A549 (cell line): ENCODE results near the gene ATP11A. TPM values are rescaled to one million over a fixed set of nuclear protein-coding genes. Genes with fewer than 3 reads are reported as not detected.

Experiments used
- ATAC-seq, 2 experiments: fragments of 200-7000 bp in 1 of 2; fragments of >200 bp in 1 of 2; cut with Nextera tagmentation in 1 of 2; cut with Tn5 transposase in 1 of 2; 3 replicates each; pipeline versions ENCODE4 v1.8.0 to v1.9.1; 2018 to 2020; ENCODE audit warnings: mild to moderate bottlenecking in 1 of 2, moderate library complexity in 1 of 2
- CTCF ChIA-PET: fragments of 300-600 bp; sonication (Branson Sonifier 250); formaldehyde crosslinking; extraction: SDS; loops from one replicate; lab custom pipeline; 2021; ENCODE audit warnings: antibody characterized with exemption, inconsistent platforms; lab: Yijun Ruan, JAX
- POLR2A ChIA-PET: fragments of 350-600 bp; formaldehyde crosslinking; extraction: SDS; loops from one replicate; lab custom pipeline; 2021; ENCODE audit warnings: antibody characterized with exemption, inconsistent platforms; lab: Yijun Ruan, JAX
- DNase-seq, 2 experiments: peaks; one replicate each; pipeline versions ENCODE4 v3.0.0 to v3.0.0-alpha.2; 2011 to 2016; ENCODE audit warnings: low read depth in 1 of 2, low spot score in 1 of 2
- FAIRE-seq: peaks from 2 replicates; lab custom pipeline; 2011; peaks lifted over from hg19 to GRCh38; lab: Jason Lieb, UNC
- H3K27ac ChIP-seq, 2 experiments: fragments of >200 bp; sonication (Bioruptor Twin); formaldehyde crosslinking; 3 replicates each; pipeline ENCODE4 v1.5.1; 2016 to 2017
- H3K4me1 ChIP-seq: fragments of >200 bp; sonication (Bioruptor Twin); formaldehyde crosslinking; 3 replicates; pipeline ENCODE4 v1.6.1; 2016
- H3K4me2 ChIP-seq: fragments of >200 bp; sonication (Bioruptor Twin); formaldehyde crosslinking; 3 replicates; pipeline ENCODE4 v1.6.1; 2016
- H3K4me3 ChIP-seq: fragments of >200 bp; sonication (Bioruptor Twin); formaldehyde crosslinking; 3 replicates; pipeline ENCODE4 v1.5.1; 2016
- H3K9me3 ChIP-seq: fragments of >200 bp; sonication (Bioruptor Twin); formaldehyde crosslinking; 3 replicates; pipeline ENCODE4 v1.6.1; 2016
- BHLHE40 ChIP-seq: IDR thresholded peaks from 2 replicates; pipeline ENCODE4 v1.6.1; 2012; ENCODE audit warnings: low read depth, low read length, inconsistent platforms
- CBX8 ChIP-seq: fragments of 200-600 bp; sonication (generic); IDR thresholded peaks from 2 replicates; pipeline ENCODE4 v1.6.1; 2016
- CHD2 ChIP-seq: fragments of 150-350 bp; IDR thresholded peaks from 2 replicates; pipeline ENCODE4 v1.6.1; 2014; ENCODE audit warnings: low read length; ENCODE audit not compliant: partially characterized antibody
- EHMT2 ChIP-seq: fragments of 200-600 bp; sonication (generic); IDR thresholded peaks from 2 replicates; pipeline ENCODE4 v1.6.1; 2016; ENCODE audit warnings: antibody characterized with exemption, low read depth, mild to moderate bottlenecking, moderate library complexity
- ELK1 ChIP-seq: fragments of 150-350 bp; IDR thresholded peaks from 2 replicates; pipeline ENCODE4 v1.6.1; 2014; ENCODE audit warnings: low read depth, mild to moderate bottlenecking, low read length
- FOSB ChIP-seq: fragments of 250-450 bp; sonication (Bioruptor Pico); IDR thresholded peaks from 2 replicates; pipeline ENCODE4 v1.5.0; 2020; ENCODE audit warnings: mild to moderate bottlenecking, moderate library complexity
- FOXS1 ChIP-seq: fragments of 250-450 bp; sonication (Bioruptor Pico); IDR thresholded peaks from 2 replicates; pipeline ENCODE4 v1.5.0; 2020; ENCODE audit warnings: mild to moderate bottlenecking, moderate library complexity
- HDAC2 ChIP-seq: fragments of 200-600 bp; sonication (generic); IDR thresholded peaks from 2 replicates; pipeline ENCODE4 v1.6.1; 2016
- HOXA7 ChIP-seq: fragments of 250-450 bp; sonication (Bioruptor Pico); IDR thresholded peaks from 2 replicates; pipeline ENCODE4 v1.5.0; 2020; ENCODE audit warnings: mild to moderate bottlenecking, moderate library complexity
- JUNB ChIP-seq: fragments of >200 bp; sonication (Bioruptor Twin); formaldehyde crosslinking; IDR thresholded peaks from 2 replicates; pipeline ENCODE4 v1.6.1; 2016
- KDM5A ChIP-seq: fragments of 200-600 bp; sonication (generic); IDR thresholded peaks from 2 replicates; pipeline ENCODE4 v1.6.1; 2016; ENCODE audit warnings: antibody characterized with exemption, mild to moderate bottlenecking
- MAFK ChIP-seq: fragments of 450-650 bp; IDR thresholded peaks from 2 replicates; pipeline ENCODE4 v1.6.1; 2014; ENCODE audit not compliant: partially characterized antibody
- MYC ChIP-seq: IDR thresholded peaks from 2 replicates; pipeline ENCODE4 v1.6.1; 2012; ENCODE audit warnings: mild to moderate bottlenecking, inconsistent platforms, low read length, improper control_type of control experiment, borderline replicate concordance
- NPAS2 ChIP-seq: fragments of 250-450 bp; sonication (Bioruptor Pico); IDR thresholded peaks from 2 replicates; pipeline ENCODE4 v1.8.0; 2022; ENCODE audit warnings: mild to moderate bottlenecking, moderate library complexity, borderline replicate concordance
- PHF8 ChIP-seq: fragments of 200-600 bp; sonication (generic); IDR thresholded peaks from 2 replicates; pipeline ENCODE4 v1.6.1; 2016; ENCODE audit warnings: low read depth, mild to moderate bottlenecking, antibody characterized with exemption, moderate library complexity, borderline replicate concordance
- POLR2A ChIP-seq: IDR thresholded peaks from 2 replicates; pipeline ENCODE4 v1.6.1; 2012; ENCODE audit warnings: mild to moderate bottlenecking, low read length
- POLR2AphosphoS2 ChIP-seq: conservative IDR thresholded peaks from 2 replicates; pipeline ENCODE4 v1.6.1; 2012; ENCODE audit warnings: low read length, improper control_type of control experiment, inconsistent platforms
- RARB ChIP-seq: fragments of 250-450 bp; sonication (Bioruptor Pico); IDR thresholded peaks from 2 replicates; pipeline ENCODE4 v1.8.0; 2021; ENCODE audit warnings: mild to moderate bottlenecking, moderate library complexity
- REST ChIP-seq: fragments of 200-600 bp; sonication (generic); IDR thresholded peaks from 2 replicates; pipeline ENCODE4 v1.6.1; 2016; ENCODE audit warnings: antibody characterized with exemption, mild to moderate bottlenecking, moderate library complexity
- TFCP2L1 ChIP-seq: fragments of 250-450 bp; sonication (Bioruptor Pico); IDR thresholded peaks from 2 replicates; pipeline ENCODE4 v1.5.0; 2021; ENCODE audit warnings: mild to moderate bottlenecking
- USF2 ChIP-seq: fragments of 450-650 bp; IDR thresholded peaks from 2 replicates; pipeline ENCODE4 v1.6.1; 2014; ENCODE audit warnings: antibody characterized with exemption
- ZC3H11A ChIP-seq: fragments of 450-650 bp; IDR thresholded peaks from 2 replicates; pipeline ENCODE4 v1.6.1; 2014; ENCODE audit warnings: antibody characterized with exemption, mild to moderate bottlenecking
- ZFP36 ChIP-seq: fragments of 450-650 bp; IDR thresholded peaks from 2 replicates; pipeline ENCODE4 v1.6.1; 2014; ENCODE audit warnings: borderline replicate concordance; ENCODE audit not compliant: partially characterized antibody
- ZNF302 ChIP-seq: fragments of 250-450 bp; sonication (Bioruptor Pico); IDR thresholded peaks from 2 replicates; pipeline ENCODE4 v1.9.0; 2021; ENCODE audit warnings: inconsistent platforms, mild to moderate bottlenecking, moderate library complexity
- WGBS: methylation state at CpG from one replicate; pipeline ENCODE4 v1.1.6; 2017; ENCODE audit errors: missing lambda C conversion rate; 5-methylcytosine and 5-hydroxymethylcytosine counted together
- polyA plus RNA-seq, 4 experiments: library from polyadenylated mRNA; depleted of rRNA in 3 of 4; stranded (reverse); fragments of >200 nt; fragmentation: RNase III in 1 of 4; extraction: RNeasy Plus Mini Kit Qiagen cat#74134 plus additional on column Dnase treatment in 1 of 4; gene quantifications; 2 replicates in 3 of 4; 3 replicates in 1 of 4; pipeline ENCODE4 v1.2.3, GENCODE V29; 2011 to 2017
- TF ChIP-seq, protein P1 (sequence below): IDR thresholded peaks from 2 replicates; pipeline ENCODE4 v1.6.1; 2012; ENCODE audit warnings: low read depth, borderline replicate concordance
- TF ChIP-seq, protein P2 (sequence below): fragments of 250-450 bp; sonication (Bioruptor Pico); IDR thresholded peaks from 2 replicates; pipeline ENCODE4 v1.5.0; 2020; ENCODE audit warnings: low read depth, mild to moderate bottlenecking, moderate library complexity

Gene ATP11A
- polyA plus RNA-seq, 2 of the 4 experiments (the other 2 are of a cell fraction): 4.1 to 8.0 TPM

- H3K4me3 ChIP-seq: no peak overlapping the region
- no peak overlapping the region for H3K4me2 ChIP-seq
- no peaks in the 10 kb centered on the region for H3K9me3 ChIP-seq
- H3K27ac ChIP-seq: no peak overlapping the region
- ChIA-PET CTCF (no interaction called here), POLR2A (no interaction called here)
- H3K4me1 ChIP-seq: no peaks in the 10 kb centered on the region
- ATAC-seq: no peak
- FAIRE-seq: no peak
- 91% methylated on average over 9 of the region's 9 CpGs for WGBS
- TF ChIP-seq PHF8 (no peak), POLR2AphosphoS2 (no peak), MAFK (no peak), JUNB (no peak), EHMT2 (no peak), RARB (CRISPR knock-in tag) (no peak), BHLHE40 (no peak), ZFP36 (no peak), HDAC2 (no peak), ELK1 (no peak), POLR2A (no peak), ZC3H11A (no peak), TFCP2L1 (no peak)
- TF ChIP-seq, protein P1, sequence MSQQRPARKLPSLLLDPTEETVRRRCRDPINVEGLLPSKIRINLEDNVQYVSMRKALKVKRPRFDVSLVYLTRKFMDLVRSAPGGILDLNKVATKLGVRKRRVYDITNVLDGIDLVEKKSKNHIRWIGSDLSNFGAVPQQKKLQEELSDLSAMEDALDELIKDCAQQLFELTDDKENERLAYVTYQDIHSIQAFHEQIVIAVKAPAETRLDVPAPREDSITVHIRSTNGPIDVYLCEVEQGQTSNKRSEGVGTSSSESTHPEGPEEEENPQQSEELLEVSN: no peak
- no peak for DNase-seq
Measured at GRCh38 chr13:112905086-112905485, 215.2 kb downstream of the ATP11A start.

- Histone ChIP-seq H3K4me1 (no peaks in the 10 kb centered on the region), H3K4me3 (no peak overlapping the region), H3K27ac (no peak overlapping the region), H3K9me3 (no peaks in the 10 kb centered on the region), H3K4me2 (no peak overlapping the region; the same call in 2 of the 3 replicates)
- no peak for FAIRE-seq
- 80% methylated on average over 5 of the region's 5 CpGs for WGBS
- ATAC-seq: no peak
- CTCF ChIA-PET: no interaction called here
- POLR2A ChIA-PET: no interaction called here
- TF ChIP-seq CHD2: no peak
- no peak for TF ChIP-seq KDM5A
- TF ChIP-seq POLR2AphosphoS2: no peak
- TF ChIP-seq, protein P2, sequence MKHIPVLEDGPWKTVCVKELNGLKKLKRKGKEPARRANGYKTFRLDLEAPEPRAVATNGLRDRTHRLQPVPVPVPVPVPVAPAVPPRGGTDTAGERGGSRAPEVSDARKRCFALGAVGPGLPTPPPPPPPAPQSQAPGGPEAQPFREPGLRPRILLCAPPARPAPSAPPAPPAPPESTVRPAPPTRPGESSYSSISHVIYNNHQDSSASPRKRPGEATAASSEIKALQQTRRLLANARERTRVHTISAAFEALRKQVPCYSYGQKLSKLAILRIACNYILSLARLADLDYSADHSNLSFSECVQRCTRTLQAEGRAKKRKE (CRISPR knock-in tag): no peak
- no peak for TF ChIP-seq NPAS2 (CRISPR knock-in tag)
- DNase-seq: no peak
Measured at GRCh38 chr13:112905619-112905989, 215.8 kb downstream of the ATP11A start.

- no peaks in the 10 kb centered on the region for H3K4me1 ChIP-seq
- TF ChIP-seq NPAS2 (CRISPR knock-in tag): no peak
- TF ChIP-seq CHD2: no peak
- TF ChIP-seq FOSB: no peak
- no peak for TF ChIP-seq MYC
- no peak for TF ChIP-seq BHLHE40
- no peak for TF ChIP-seq REST
- TF ChIP-seq USF2: no peak
- no peak for TF ChIP-seq RARB (CRISPR knock-in tag)
- no peak for TF ChIP-seq JUNB
- TF ChIP-seq CBX8: no peak
- TF ChIP-seq ZNF302 (CRISPR knock-in tag): no peak
- TF ChIP-seq FOXS1: no peak
- TF ChIP-seq HOXA7: no peak
- WGBS: 48% methylated on average over 11 of the region's 20 CpGs
- FAIRE-seq: no peak
- POLR2A ChIA-PET: no interaction called here
- H3K4me3 ChIP-seq: no peak overlapping the region
- H3K9me3 ChIP-seq: no peaks in the 10 kb centered on the region
- no peak; a peak in 2 of 6 replicates for ATAC-seq
- no peak overlapping the region for H3K27ac ChIP-seq
- H3K4me2 ChIP-seq: no peak overlapping the region; the same call in 2 of the 3 replicates
- CTCF ChIA-PET: no interaction called here
- no peak for DNase-seq
Measured at GRCh38 chr13:112905990-112906641, 216.3 kb downstream of the ATP11A start.
